ENCODE results near the gene RFPL3.

DNA sequence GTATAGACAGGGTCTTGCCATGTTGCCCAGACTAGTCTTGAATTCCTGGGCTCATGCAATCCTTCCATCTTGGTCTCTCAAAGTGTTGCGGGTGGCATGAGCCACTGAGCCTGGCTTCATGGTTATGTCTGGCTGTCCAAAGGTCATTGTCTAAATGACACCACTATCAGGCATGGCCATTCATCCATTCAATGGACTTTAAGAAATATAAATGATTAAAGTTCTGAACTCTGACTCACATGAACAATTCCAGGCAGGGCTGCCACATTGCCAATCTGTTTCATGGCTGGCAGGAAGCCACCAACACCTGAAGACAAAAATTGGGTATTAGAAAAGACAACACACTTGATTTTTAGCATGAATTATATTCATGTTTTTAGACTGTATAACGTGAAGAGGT is 50.3 kb downstream of the RFPL3 start:
- TF ChIP-seq SUZ12 (IDR thresholded peaks at IDR 0.05; ENCODE audit: extremely low read depth, insufficient read depth, insufficient read length) (no peak), YY1 (IDR thresholded peaks at IDR 0.05; ENCODE audit: insufficient read depth, insufficient read length) (no peak), ZNF274 (IDR thresholded peaks at IDR 0.05; ENCODE audit: low read depth, low read length) (no peak)

Measured in NT2/D1 (cell line).